Spinal cord (tissue), 10 donors: ENCODE data around the gene ATP9A. TPM values are rescaled to one million over a fixed set of nuclear protein-coding genes. Genes with fewer than 3 reads are reported as not detected.

Experiments
- DNase-seq, 6 donors: peaks; one replicate each; pipeline versions ENCODE4 v3.0.0 to v3.0.0-alpha.2; 2013 to 2015; ENCODE audit warnings: low spot score in 6 of 6, low read depth in 4 of 6
- H3K27ac ChIP-seq: one replicate; pipeline ENCODE4 v1.5.1; 2013; ENCODE audit warnings: low read depth, low read length, control low read depth
- H3K27me3 ChIP-seq: one replicate; pipeline ENCODE4 v1.6.1; 2013; ENCODE audit warnings: low read length; ENCODE audit not compliant: control insufficient read depth, insufficient read depth
- H3K36me3 ChIP-seq: one replicate; pipeline ENCODE4 v1.6.1; 2013; ENCODE audit warnings: low read length; ENCODE audit not compliant: control insufficient read depth, insufficient read depth
- H3K4me1 ChIP-seq: one replicate; pipeline ENCODE4 v1.6.1; 2013; ENCODE audit warnings: low read length; ENCODE audit not compliant: control insufficient read depth, insufficient read depth
- H3K4me3 ChIP-seq: one replicate; pipeline ENCODE4 v1.5.1; 2013; ENCODE audit warnings: low read depth, low read length, control low read depth
- H3K9me3 ChIP-seq: one replicate; pipeline ENCODE4 v1.6.1; 2013; ENCODE audit warnings: low read length; ENCODE audit not compliant: control insufficient read depth, insufficient read depth
- WGBS: methylation state at CpG from one replicate; pipeline ENCODE4 v1.1.5; 2013; ENCODE audit warnings: missing lambda C conversion rate; ENCODE audit not compliant: insufficient coverage; 5-methylcytosine and 5-hydroxymethylcytosine counted together
- polyA plus RNA-seq, 2 donors: library from polyadenylated mRNA; unstranded; fragments of 120-200 nt; gene quantifications; one replicate each; pipeline ENCODE4 v1.2.1, GENCODE V29; 2013; ENCODE audit not compliant: insufficient read length in 2 of 2
- total RNA-seq, 2 donors: library from RNA; depleted of rRNA in 1 of 2; stranded (reverse); fragments of 120-200 nt in 1 of 2; fragments of >200 nt in 1 of 2; gene quantifications; one replicate each; pipeline versions ENCODE4 v1.2.3 to v1.2.4, GENCODE V29; 2013 to 2014
- donor health status: healthy.

ATP9A gene
- total and polyA plus RNA-seq, 4 donors, result 77.3 to 187 (median 169) TPM

- DNase-seq, result peak; percentile 69 to 96 (median 86)
- peaks cover 41% of the 10 kb centered on the region for H3K4me1 ChIP-seq
- peak overlapping the region; percentile 49 for H3K4me3 ChIP-seq
- WGBS, result under 1% methylated on average over 76 of the region's 76 CpGs
- peaks cover 32% of the 10 kb centered on the region for H3K27me3 ChIP-seq
- H3K27ac ChIP-seq, result peak overlapping the region; percentile 98
- no peaks in the 10 kb centered on the region for H3K36me3 ChIP-seq
- H3K9me3 ChIP-seq, result no peaks in the 10 kb centered on the region
Observed at GRCh38 chr20:51562332-51563173, 205.6 kb downstream of the ATP9A start.

GRCh38 chr20:51562027-51562331 is 206.2 kb downstream of the ATP9A start:
- 0% methylated on average over 8 of the region's 10 CpGs for WGBS
- peak in 1 of 6 donors; percentile 72 for DNase-seq
- no peaks in the 10 kb centered on the region for H3K36me3 ChIP-seq
- peak overlapping the region; percentile 98 for H3K27ac ChIP-seq
- H3K27me3 ChIP-seq, result peaks cover 32% of the 10 kb centered on the region
- no peaks in the 10 kb centered on the region for H3K9me3 ChIP-seq
- peak overlapping the region; percentile 49 for H3K4me3 ChIP-seq
- peaks cover 41% of the 10 kb centered on the region for H3K4me1 ChIP-seq

GRCh38 chr20:51560550-51561307 is 207.5 kb downstream of the ATP9A start:
- DNase-seq, result peak in 2 of 6 donors; percentile 7 to 44
- peak overlapping the region; percentile 49 for H3K4me3 ChIP-seq
- H3K36me3 ChIP-seq, result no peaks in the 10 kb centered on the region
- peaks cover 32% of the 10 kb centered on the region for H3K27me3 ChIP-seq
- peak overlapping the region; percentile 98 for H3K27ac ChIP-seq
- peaks cover 40% of the 10 kb centered on the region for H3K4me1 ChIP-seq
- WGBS, result 19% methylated on average over 9 of the region's 16 CpGs
- H3K9me3 ChIP-seq, result no peaks in the 10 kb centered on the region

GRCh38 chr20:51560042-51560441 is 208.1 kb downstream of the ATP9A start:
- WGBS, result no CpG with 5 or more reads among the region's 1 CpG
- peak overlapping the region; percentile 98 for H3K27ac ChIP-seq
- no peaks in the 10 kb centered on the region for H3K9me3 ChIP-seq
- no peak for DNase-seq
- peaks cover 35% of the 10 kb centered on the region for H3K4me1 ChIP-seq
- H3K27me3 ChIP-seq, result peaks cover 32% of the 10 kb centered on the region
- no peak overlapping the region for H3K4me3 ChIP-seq
- no peaks in the 10 kb centered on the region for H3K36me3 ChIP-seq

GRCh38 chr20:51554538-51555165 is 213.5 kb downstream of the ATP9A start:
- H3K4me3 ChIP-seq, result no peak overlapping the region
- WGBS, result 91% methylated on average over 9 of the region's 11 CpGs
- H3K4me1 ChIP-seq, result no peaks in the 10 kb centered on the region
- H3K9me3 ChIP-seq, result no peaks in the 10 kb centered on the region
- peaks cover 10% of the 10 kb centered on the region for H3K27me3 ChIP-seq
- no peak overlapping the region for H3K27ac ChIP-seq
- no peaks in the 10 kb centered on the region for H3K36me3 ChIP-seq
- no peak for DNase-seq

- no peak overlapping the region for H3K27ac ChIP-seq
- no peaks in the 10 kb centered on the region for H3K9me3 ChIP-seq
- no peak for DNase-seq
- peaks cover 5% of the 10 kb centered on the region for H3K27me3 ChIP-seq
- H3K4me1 ChIP-seq, result no peaks in the 10 kb centered on the region
- H3K4me3 ChIP-seq, result no peak overlapping the region
- WGBS, result 84% methylated on average over 7 of the region's 8 CpGs
- no peaks in the 10 kb centered on the region for H3K36me3 ChIP-seq
Observed at GRCh38 chr20:51553897-51554486, 214.2 kb downstream of the ATP9A start.

GRCh38 chr20:51551186-51551585 is 217.0 kb downstream of the ATP9A start:
- 94% methylated on average over 2 of the region's 3 CpGs for WGBS
- Histone ChIP-seq H3K4me3 (no peak overlapping the region), H3K27me3 (peaks cover 2% of the 10 kb centered on the region), H3K27ac (no peak overlapping the region), H3K9me3 (no peaks in the 10 kb centered on the region), H3K36me3 (no peaks in the 10 kb centered on the region), H3K4me1 (no peaks in the 10 kb centered on the region)
- no peak for DNase-seq

- Histone ChIP-seq H3K4me3 (no peak overlapping the region), H3K4me1 (no peaks in the 10 kb centered on the region), H3K36me3 (no peaks in the 10 kb centered on the region), H3K27ac (no peak overlapping the region), H3K27me3 (peaks cover 5% of the 10 kb centered on the region), H3K9me3 (no peaks in the 10 kb centered on the region)
- DNase-seq, result no peak
- WGBS, result 95% methylated on average over 4 of the region's 4 CpGs
Observed at GRCh38 chr20:51549474-51549873, 218.7 kb downstream of the ATP9A start.

GRCh38 chr20:51547951-51548350 is 220.2 kb downstream of the ATP9A start:
- Histone ChIP-seq H3K36me3 (no peaks in the 10 kb centered on the region), H3K4me3 (no peak overlapping the region), H3K27ac (no peak overlapping the region), H3K9me3 (no peaks in the 10 kb centered on the region), H3K4me1 (peaks cover 5% of the 10 kb centered on the region), H3K27me3 (peaks cover 17% of the 10 kb centered on the region)
- no peak for DNase-seq
- 88% methylated on average over 5 of the region's 7 CpGs for WGBS
